ENCODE data around the gene LUM.

DNA sequence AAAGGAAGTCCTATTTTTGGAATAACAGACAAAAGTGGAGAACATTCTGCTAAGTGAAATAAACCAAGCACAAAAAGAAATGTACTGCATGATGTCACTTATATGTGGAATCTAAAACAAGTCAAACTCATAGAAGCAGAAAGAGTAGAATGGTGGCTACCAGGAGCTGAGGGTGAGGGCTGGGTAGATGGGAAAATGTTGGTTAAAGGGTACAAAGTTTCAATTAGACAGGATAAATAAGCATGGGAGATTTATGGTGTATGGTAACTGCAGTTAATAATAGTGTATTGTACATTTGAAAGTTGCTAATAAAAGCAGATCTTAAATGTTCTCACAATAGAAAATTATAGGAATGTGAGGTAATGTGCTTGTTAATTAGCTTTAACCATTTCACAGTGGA, 12.8 kb downstream of the LUM start:
- no peak for TF ChIP-seq CTCF (IDR thresholded peaks at IDR 0.05)
- no peak for TF ChIP-seq POLR2A (IDR thresholded peaks at IDR 0.05)

Data from right lobe of liver (tissue), 4 donors.